Skin epidermis (tissue), 12 donors: ENCODE data around the gene RECK.
"Not testable (repeated sequence)": the region's sequence is repeated elsewhere in the genome, so short reads cannot be mapped to it uniquely, and the experiment has no call there.

ENCODE experiments used
- H3K27ac ChIP-seq, 21 experiments: fragments of 200-600 bp; sonication (generic) in 11 of 21; one replicate each; pipeline ENCODE4 v1.5.0; 2020; ENCODE audit warnings: mild to moderate bottlenecking in 3 of 21, inconsistent platforms in 2 of 21, moderate library complexity in 2 of 21
- H3K4me3 ChIP-seq, 7 experiments: fragments of 200-600 bp; sonication (generic) in 2 of 7; one replicate each; pipeline ENCODE4 v1.5.0; 2020; ENCODE audit warnings: inconsistent platforms in 2 of 7, mild to moderate bottlenecking in 2 of 7, moderate library complexity in 1 of 7

Gene RECK

DNA sequence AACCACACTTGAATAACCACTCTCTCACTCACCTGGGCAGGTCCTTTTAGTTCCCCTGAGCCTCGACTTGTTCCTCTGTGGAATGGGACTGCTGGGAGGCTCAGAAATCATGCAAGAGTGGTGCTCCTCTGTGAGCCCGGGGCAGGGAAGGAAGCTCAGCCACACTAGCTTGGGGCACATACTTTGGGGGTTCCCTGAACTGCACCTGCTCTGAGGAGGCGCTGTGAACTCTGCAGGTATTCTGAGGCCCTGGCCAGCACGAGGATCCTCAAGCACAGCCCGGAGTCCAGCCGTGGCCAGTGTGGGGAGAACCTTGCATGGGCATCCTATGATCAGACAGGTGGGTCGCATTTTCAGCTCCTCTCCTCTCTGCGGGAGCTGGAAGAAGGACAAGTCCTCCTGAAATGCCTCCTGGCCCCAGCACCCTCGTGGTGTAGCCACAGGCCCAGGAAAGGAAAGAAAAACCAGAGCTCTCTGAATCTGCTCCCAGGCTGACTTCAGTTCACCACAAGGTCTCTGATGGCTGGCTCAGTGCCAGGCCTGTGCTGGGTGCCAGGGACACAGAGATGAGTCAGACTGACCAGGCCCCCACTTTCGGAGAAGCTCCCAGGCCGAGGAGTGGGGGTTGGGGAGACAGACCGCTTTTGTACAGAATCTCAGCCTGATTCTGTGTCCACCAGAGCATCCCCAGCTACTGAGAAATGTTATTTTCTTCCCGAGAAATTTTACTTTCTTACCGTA lies 111.8 kb downstream of the RECK start:
- Histone ChIP-seq H3K4me3 (no peak overlapping the region), H3K27ac (peak overlapping the region in 18 of 21 experiments; percentile 5 to 94 (median 61))

DNA sequence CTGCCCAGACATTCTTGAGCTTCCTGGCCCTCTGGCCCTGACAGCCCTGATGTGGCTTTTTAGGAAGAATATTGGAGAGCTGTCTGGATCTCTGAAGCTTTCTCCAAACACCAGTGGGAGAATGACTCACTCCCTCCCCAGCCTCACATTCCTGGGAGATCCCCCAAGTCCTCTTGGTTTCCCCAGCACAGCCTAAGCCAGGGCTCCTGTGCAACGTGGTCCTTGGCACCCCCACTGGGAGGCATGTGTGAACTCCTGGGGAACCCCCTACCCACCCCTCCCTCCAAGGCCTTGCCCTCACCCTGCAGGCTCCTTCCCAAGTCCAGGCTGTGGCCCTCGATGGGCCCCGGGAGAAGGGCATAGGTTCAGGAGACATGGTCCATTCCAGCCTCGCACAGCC lies 112.5 kb downstream of the RECK start:
- peak overlapping the region in 18 of 21 experiments; percentile 19 to 94 (median 62) for H3K27ac ChIP-seq
- no peak overlapping the region for H3K4me3 ChIP-seq

DNA sequence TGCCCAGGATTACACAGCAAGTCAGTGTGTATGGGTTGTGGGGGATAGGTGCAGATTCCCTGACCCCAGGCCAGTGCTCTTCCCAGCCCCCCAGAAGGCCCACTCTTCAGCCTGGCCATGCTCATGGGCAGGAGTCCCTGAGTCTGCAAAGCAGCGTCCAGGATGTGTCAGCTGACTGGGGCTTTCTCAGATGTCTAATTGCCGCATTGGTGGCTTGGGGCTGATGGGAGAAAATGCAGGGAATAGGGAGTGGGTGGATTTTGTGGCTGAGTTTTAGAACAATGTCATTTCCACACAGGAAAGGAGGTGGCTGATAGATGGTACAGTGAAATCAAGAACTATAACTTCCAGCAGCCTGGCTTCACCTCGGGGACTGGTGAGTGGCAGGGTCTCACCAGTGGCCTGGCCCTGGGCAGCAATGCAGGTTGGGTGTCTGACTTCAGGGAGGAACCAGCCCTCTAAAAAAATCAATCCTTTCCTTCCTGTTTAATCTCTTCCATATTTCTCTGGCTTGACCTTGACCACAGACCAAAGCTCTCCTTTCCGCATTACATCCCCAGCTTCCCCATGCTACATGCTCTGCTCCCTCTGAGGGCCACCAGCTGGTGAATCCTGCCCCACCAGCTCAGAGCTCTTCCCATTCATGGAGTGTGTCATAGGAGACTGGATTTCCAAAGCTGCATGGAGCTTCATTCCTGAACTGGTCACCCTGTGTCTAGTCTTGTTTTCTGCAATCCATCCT lies 114.0 kb downstream of the RECK start:
- Histone ChIP-seq H3K27ac (peak overlapping the region in 19 of 21 experiments; percentile 43 to 94 (median 84)), H3K4me3 (no peak overlapping the region)

DNA sequence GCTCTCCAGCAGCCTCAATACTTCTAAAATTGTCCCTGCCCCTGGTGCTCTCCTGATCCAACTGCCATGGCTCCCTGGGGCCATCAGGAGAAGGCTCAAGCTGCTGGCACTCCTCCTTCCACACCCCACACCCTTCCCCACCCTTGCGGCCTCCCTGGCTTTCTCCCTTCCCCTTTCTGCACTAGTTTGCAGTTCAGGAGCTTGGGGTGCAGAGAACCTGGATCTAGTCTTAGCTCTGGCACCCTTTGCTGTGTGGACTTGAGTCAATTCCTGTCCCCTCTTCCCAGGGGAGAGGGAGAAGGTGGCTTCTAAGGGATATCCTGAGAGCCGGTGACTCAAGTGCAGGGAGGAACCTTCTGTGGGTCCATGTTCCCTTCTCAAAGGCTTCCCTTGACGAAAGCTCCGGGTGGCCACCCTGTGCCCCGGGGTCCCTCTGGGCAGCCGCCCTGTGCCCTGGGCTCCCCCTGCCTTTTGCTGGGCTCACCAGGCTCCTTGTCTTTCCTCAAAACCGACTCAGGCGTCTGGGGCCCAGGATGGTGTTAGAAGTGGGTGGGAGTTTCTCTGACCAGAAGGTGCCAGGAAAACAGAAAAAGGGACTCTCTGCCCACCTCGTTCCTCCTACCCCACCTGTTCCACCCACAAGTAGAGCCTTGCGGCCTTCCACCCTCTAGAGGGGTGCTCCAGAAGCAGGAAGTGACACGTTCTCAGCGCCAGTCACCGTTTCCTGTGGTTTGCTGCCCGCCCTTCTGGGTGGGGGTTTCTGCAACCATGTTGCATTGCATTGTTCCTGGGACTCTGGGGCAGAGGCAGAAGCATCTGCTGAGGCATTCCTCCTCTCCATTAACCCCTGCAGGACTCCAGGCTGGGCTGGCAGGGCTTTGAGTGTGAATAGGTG lies 114.8 kb downstream of the RECK start:
- no peak overlapping the region for H3K4me3 ChIP-seq
- peak overlapping the region; percentile 26 to 94 (median 84) for H3K27ac ChIP-seq

DNA sequence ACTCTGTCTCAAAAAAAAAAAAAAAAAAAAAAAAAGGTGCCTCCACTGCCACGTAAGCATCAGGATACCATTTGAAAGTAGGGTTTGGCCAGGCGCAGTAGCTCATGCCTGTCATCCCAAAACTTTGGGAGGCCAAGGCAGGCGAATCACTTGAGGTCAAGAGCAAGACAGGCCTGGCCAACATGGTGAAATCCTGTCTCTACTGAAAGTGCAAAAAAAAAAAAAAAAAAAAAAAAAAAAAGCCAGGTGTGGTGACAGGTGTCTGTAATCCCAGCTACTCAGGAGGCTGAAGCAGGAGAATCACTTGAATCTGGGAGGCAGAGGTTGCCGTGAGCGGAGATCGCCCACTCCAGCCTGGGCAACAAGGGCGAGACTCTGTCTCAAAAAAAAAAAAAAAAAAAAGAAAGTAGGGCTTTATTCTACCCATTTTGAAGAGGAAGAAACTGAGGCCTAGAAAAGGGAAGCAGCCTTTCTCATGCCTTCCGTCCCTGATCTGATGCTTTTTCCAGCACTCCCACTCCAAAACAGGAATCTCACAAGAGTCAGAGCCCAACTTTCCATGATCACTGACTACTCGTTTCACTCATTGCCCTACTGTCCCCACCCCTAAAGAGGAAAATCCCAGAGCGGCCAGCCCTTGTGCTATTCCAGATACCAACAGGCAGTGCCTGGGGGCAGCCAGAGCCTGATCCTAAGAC lies 116.2 kb downstream of the RECK start:
- peak overlapping the region in 13 of 21 experiments; percentile 30 to 94 (median 52) for H3K27ac ChIP-seq
- no peak overlapping the region for H3K4me3 ChIP-seq

DNA sequence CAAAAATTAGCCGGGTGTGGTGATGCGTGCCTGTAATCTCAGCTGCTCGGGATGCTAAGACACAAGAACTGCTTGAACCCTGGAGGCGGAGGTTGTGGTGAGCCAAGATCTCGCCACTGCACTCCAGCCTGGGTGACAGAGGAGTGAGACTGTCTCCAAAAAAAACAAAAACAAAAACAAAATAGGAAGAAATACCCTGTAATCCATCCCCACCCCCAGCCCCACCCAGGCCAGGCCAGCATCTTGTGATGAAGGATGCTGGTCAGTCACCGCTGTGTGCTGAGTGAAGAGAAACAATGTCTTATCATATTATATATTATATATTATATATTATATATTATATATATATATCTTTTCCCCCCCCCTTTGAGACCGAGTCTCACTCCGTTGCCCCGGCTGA lies 117.0 kb downstream of the RECK start:
- Histone ChIP-seq H3K4me3 (no peak overlapping the region), H3K27ac (peak overlapping the region in 13 of 21 experiments; percentile 2 to 94 (median 49))

DNA sequence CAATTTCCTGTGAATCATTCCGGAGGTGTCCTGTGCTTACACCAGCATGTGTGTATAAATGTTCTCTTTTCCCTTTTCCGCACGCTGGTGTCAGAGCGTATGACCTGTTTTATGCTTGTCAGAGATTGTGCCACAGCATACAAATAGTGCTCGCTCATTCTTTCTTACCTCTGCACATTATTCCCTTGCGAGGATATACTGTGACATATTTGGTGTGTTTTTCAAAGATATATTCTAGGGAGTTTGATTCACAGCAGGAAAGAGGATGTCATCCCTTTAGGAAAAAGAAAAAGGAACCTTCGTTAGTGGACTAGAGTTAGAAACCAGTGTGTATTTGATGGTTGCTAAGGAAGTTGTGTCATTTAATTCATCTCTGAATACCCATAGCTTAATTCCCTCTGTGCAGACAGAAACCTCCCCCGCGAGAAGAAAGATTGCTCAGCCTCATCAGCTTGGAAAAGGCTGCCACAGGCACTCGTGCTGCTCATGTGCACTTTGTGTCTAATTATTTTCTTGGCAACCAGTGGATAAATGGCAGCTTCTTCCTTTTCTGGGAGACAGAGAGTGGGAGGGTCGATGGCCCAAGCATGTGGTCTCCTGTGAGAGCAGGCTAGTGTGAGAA lies 117.7 kb downstream of the RECK start:
- Histone ChIP-seq H3K27ac (peak overlapping the region in 18 of 21 experiments; percentile 2 to 86 (median 61)), H3K4me3 (no peak overlapping the region)

DNA sequence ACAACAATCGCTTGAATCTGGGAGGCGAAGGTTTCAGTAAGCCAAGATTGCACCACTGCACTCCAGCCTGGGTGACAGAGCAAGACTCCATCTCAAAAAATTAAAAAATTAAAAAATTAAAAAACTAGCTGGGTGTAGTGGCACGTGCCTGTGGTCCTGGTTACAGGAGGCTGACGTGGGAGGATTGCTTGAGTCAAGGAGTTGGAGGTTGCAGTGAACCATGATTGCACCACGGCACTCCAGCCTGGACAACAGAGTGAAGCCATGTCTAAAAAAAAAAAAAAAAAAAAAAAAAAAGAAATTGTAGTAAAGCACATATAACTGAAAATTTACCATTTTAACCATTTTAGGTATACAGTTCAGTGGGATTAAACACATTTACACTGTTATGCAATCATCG lies 119.4 kb downstream of the RECK start:
- H3K27ac ChIP-seq: peak overlapping the region in 3 of 21 experiments; percentile 46 to 86 (median 76)

DNA sequence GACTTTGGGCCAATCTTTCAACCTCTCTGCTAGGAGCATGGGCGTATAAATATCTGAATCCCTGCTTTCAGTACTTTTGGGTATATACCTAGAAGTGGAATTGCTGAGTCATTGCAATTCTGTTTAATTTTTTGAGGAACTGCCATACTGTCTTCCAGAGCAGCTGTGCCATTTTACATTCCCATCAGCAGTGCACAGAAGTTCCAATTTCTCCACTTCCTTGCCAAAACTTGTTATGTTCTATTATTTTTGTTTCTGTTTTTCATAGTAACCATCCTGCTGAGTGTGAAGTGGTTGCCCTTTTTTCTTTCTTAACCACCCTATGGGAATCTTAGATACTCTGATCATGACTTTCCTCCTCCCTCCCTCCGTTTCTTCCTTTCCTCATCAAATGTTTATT lies 121.4 kb downstream of the RECK start:
- peak overlapping the region in 7 of 21 experiments; percentile 3 to 61 (median 34) for H3K27ac ChIP-seq
- no peak overlapping the region for H3K4me3 ChIP-seq

More for the DNA sequence above, 119.4 kb downstream of the RECK start:
- no peak overlapping the region for H3K4me3 ChIP-seq

DNA sequence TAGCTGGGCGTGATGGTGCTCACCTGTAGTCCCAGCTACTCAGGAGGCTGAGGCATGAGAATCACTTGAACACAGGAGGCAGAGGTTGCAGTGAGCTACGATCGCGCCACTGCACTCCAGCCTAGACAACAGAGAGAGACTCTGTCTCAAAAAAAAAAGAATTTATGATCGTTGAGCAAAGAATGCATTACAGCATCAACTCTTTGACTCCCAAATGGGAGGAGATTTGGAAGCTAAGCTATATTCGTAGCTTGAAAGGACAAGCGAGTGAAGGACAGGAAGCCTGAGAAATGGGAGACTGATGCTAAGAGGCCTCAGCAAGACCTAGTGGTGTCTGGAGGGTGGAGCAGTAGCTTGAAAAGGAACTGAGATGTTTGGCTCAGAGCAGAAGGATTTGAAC lies 122.2 kb downstream of the RECK start:
- H3K4me3 ChIP-seq: no peak overlapping the region
- H3K27ac ChIP-seq: peak overlapping the region in 6 of 21 experiments; percentile 3 to 57 (median 34)

DNA sequence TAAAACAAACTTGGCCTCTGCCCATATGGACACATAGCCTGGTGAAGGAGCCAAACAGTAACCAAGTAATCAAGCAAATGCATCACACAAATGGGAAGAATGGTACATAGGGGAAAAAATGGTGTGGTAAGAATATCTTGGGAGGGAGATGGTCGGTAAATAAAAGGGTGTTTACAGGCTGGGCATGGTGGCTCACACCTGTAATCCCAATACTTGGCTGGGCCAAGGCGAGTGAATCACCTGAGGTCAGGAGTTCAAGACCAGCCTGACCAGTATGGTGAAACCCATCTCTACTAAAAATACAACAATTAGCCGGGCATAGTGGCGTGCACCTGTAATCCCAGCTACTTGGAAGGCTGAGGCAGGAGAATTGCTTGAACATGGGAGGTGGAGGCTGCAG lies 122.8 kb downstream of the RECK start:
- not testable (repeated sequence) for H3K4me3 ChIP-seq
- peak overlapping the region in 1 of 21 experiments; percentile 3 for H3K27ac ChIP-seq

DNA sequence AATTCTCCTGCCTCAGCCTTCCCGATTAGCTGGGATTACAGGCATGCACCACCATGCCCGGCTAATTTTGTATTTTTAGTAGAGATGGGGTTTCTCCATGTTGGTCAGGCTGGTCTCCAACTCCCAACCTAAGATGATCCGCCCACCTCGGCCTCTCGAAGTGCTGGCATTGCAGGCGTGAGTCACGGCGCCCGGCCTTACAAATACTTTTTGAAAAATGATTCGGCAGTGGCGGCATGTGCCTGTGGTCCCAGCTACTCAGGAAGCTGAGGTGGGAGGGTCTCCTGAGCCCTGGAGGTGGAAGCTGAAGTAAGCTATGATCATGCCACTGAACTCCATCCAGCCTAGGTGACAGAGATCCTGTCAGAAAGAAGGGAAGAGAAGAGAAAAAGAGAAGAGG lies 123.4 kb downstream of the RECK start:
- not testable (repeated sequence) for H3K4me3 ChIP-seq, H3K27ac ChIP-seq

DNA sequence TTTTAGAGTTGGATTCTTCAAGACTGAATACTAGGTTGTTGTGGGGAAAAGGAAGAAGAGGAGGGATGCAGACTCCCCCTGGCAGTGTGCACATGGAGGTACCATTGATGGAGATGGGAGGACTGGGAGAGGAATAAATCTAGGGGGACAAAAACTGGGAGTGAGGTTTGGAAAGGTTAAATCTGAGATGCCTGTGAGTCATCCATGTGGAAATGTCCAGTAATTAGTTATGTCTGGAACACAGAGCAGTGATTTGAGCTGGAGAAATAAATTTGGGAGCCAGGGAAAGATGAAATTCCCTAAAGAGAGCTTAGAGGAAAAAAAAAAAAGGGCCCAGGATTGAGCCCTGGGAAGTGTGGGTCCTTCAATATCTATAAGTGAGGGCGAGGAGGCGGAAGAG lies 124.5 kb downstream of the RECK start:
- Histone ChIP-seq H3K4me3 (no peak overlapping the region), H3K27ac (peak overlapping the region in 6 of 21 experiments; percentile 2 to 62 (median 40))

DNA sequence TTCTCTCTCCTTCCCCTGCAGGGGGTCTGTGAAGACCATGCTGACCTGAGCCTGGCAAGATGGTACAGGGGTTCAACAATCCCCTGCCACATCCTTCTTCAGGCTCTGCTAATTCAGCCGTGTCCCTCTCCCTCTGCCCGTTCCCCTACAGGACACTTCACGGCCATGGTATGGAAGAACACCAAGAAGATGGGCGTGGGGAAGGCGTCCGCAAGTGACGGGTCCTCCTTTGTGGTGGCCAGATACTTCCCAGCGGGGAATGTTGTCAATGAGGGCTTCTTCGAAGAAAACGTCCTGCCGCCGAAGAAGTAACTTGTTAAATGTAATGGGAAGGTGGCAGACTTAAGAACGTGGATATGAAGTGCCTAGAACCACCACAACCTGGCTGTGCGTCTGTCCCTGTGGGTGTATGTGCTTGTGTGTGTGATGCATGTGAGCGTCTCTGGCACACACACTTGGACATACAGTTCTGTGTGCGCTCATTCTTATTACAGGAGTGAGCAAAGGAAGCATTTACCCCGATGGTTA lies 125.6 kb downstream of the RECK start:
- Histone ChIP-seq H3K27ac (peak overlapping the region in 1 of 21 experiments; percentile 30), H3K4me3 (no peak overlapping the region)

DNA sequence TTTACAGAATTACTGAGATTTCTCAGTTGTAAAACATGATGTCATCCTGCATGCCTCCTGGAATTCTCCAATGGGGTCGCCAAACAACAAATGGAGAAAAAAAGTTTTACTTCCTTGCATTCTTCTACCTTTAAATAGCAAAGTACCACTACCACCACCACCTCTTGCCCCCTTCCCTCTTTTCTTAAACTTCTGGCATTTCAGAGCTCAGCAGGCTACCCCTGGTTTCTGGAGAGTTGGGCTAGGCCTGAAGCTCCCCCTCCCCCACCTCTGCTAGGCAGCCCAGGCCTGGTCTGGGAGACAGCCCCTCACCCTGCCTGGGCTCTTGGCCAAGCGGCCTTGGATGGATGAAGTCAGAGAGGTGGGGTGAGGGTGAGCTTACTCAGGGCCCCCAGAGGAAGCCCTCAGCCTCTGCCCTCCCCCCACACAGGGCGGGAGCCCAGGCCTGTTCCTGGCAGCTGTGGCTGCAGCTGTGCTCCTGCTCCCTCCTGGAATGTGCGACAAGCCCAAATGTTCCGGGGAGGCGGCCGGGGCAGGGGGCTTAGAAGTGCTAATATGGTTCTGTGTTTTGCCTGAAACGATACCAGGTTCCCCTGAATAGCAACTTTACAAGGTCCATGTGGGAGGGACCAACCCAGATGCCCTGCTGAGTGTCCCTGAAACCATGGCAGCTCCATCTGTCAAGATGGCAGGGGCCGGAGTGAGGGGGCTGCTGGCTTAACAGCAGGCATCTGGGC lies 126.5 kb downstream of the RECK start:
- Histone ChIP-seq H3K27ac (peak overlapping the region in 16 of 21 experiments; percentile 2 to 78 (median 42)), H3K4me3 (no peak overlapping the region)

DNA sequence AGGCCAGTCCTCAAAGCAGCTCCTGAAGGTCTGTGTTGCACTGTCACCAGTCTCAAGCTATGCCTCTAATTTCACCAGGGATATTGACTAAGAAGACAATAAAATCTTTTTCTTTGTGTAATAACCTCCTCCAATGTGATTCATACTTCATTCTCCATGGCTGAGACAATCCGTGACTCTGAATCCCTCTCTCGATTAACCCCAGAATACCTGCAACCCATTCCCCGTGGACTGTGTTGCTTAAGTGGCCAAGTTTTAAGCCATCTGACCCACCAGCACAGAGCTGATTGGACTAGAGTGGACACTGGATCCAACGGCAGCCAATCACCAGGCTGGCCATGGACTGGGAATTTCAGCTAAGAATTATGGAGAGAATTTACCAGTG lies 127.1 kb downstream of the RECK start:
- Histone ChIP-seq H3K4me3 (no peak overlapping the region), H3K27ac (peak overlapping the region in 17 of 21 experiments; percentile 2 to 78 (median 32))

DNA sequence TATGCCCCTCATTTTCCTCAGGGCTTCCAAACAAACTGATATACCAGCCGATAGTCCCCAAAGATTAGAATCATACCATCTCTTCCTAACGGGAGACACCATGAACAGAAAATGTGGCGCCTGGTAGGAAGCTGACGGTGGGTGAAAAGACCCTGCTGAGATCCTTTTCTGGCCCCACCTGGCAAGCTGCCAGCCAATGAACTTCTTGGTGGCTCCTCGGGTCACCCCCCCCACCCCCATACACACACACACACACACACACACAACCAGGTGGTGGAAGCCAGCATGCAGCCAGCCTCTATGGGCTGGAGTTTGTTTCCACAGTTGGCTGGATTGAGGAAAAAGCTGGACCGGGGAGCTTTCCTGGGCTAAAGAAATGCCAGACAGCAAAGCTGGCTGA lies 127.7 kb downstream of the RECK start:
- no peak overlapping the region for H3K4me3 ChIP-seq
- H3K27ac ChIP-seq: peak overlapping the region in 6 of 21 experiments; percentile 3 to 73 (median 16)

DNA sequence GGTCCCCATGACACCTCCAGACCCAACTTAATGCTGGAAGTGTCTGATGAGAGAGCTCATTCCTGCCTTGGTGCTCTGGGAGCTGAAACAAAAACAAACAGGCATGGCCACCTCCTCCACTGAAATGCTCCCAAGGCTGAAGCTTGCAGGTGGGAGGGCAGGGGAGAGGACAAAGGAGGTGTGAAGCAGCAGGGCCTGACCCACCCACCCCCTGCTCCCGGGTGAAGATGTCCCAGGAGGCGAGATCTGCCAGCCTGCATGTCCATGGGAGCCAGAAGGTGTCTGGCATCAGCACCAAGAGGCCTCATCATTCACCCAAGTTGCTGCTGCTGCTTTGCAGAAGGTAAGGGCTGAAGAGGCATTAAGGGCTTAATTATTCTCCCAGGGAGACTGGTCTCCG lies 128.3 kb downstream of the RECK start:
- no peak overlapping the region for H3K4me3 ChIP-seq
- peak overlapping the region in 7 of 21 experiments; percentile 3 to 75 (median 29) for H3K27ac ChIP-seq
